Activated CD4-positive, alpha-beta T cell treated with anti-CD3 and anti-CD28 coated beads for 1 hour (primary cell): ENCODE measurements around the gene MICAL1.

ENCODE experiments used
- DNase-seq: peaks from one replicate; pipeline ENCODE4 v3.0.0-alpha.2; 2020

Gene MICAL1

DNA sequence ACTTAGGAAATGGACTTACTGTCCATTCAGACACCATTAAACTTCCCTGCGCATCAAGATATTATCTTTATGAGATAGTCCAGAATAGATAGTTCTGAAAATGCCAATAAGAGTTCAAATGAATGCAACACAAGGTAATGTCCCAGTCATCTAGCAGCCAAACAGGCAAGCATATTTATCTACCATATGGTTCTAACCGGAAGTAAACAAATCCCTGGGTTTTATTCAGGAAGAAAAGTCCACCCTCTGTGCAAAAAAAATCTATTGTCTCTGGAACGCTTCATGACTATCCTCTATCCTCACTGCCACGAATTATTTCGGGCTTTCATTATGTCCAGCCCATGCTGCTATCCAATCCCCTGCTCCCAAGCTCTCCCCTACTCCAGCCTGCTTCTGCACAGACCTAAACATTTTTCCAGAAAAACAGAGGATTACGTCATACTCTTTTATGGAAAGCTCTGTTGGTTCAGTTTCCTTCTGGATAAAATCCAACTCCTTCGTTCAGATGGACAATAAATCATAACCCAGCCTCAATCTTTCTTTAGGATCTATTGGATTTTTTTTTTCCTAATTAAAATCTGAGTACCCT lies 26.6 kb downstream of the MICAL1 start:
- no peak for DNase-seq

DNA sequence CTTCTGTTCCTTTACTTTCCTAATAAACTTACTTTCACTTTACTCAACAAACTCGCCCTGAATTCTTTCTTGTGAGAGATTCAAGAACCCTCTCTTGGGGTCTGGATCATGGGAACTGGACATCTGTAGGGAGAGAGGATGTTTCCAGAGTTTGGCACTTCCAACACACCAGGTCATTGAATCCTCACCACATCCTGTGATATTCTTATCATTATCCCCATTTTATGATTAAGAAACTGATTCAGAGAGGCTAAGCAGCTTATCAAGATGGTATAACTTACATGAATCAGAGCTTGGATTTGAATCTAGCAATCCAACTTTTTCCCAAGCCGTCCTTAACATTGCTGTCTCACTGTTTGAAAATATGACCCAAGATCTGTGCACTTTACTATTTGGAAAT lies 30.6 kb downstream of the MICAL1 start:
- DNase-seq: no peak

DNA sequence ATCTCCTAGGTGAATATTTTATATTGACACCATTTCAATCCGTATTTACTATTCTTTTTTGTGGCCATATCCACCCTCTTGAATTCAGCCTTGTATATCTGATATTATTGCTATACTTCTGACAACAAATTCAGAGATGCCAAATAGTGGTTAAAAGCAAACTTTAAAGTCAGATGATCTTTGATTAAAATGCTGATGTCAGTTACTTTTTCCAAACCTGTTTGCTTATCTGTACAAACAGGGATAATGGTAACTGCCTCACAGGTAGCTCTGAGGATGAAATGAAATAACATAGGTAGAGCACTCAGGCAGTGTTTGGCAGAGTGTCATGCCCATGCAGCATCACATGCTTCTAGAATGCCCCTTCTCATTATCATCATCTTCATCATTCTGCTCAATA lies 34.4 kb downstream of the MICAL1 start:
- DNase-seq: no peak

DNA sequence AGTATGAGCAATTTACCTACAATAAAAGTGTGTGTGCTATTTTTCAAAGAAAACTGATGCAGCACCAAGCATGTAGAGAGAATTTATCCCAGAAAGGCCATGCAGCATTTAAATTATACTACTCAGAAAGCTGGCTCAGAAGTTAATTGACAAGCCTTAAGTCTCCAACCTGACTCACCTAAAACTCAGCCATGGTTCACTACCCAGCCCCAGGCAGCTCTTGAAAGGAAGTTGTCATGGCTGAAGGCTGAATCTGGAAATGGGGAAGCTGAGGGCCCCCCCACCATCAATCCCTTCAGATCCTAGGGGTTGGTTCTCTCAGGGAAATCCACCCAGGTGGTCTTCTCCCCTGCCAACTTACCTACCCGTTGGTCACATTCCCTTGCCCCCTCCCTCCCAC lies 34.8 kb downstream of the MICAL1 start:
- no peak for DNase-seq

DNA sequence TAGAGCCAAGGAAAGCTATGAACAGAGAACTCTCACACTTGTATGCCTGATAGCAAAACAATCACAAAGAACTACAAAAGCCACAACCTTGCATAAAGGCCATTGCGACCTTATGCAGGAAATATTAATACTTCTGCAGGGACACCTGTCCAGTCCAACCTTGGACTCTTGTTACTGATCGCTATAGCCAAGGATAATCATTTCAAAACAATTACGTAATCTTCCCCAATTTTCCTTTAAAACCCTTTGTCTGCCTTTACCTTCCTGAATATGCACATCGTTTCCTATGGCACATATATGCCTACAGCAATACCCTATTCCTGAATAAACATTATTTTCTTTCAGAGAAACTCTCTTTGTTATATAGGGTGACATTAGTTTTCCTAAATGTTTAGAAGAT lies 37.9 kb downstream of the MICAL1 start:
- no peak for DNase-seq

DNA sequence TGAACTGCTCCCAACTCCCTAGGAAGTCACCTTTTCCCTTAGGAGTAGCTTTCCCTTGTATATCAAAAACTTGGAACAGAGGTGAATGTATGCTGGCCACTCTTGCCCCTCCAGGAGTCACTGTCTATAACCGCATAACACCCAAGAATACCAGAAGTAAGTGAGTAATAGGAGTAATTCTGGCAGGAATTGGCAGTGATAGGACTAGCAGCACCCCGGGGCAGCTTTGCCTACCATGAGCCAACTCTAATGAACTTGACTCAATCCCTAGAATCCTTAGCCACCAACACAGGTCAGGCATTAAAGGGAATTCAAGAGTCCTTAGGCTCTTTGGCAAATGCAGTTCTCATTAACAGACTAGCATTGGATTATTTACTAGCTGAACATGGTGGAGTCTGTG lies 44.5 kb downstream of the MICAL1 start:
- no peak for DNase-seq

DNA sequence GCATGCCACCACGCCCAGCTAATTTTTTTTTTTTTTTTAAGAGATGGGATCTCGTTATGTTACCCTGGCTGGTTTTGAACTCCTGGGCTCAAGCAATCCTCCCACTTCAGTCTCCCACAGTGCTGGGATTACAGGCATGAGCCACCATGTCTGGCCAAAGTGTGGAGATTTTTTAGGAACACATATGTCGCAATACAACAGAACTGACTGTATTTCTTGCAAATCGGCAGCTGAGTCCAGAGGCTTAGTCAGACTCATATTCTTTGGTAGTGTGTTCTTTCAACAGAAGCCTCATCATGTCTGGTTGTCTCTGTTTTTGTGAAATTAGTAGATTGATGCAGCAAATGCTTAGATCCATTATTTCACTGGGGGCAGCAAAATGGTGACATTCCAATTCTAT lies 49.4 kb downstream of the MICAL1 start:
- DNase-seq: no peak

DNA sequence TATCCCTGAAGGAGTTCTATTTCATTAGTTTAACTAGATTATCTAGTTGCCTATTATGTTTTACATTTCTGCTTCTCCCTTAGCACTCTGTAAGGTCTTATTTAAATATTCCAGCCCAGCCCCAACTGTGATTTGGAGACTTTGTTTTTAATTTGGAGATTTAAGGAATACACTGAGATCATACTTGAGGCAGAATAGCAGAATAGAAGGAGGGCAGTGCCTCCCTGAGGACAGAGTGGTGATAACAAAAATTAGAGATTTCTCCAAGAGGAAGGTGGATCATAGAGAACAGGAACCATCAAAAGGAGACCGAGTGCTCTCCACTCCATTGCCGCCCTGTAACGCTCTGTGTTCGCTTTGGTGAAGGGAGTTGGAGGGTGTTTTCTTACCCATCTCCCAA lies 58.6 kb downstream of the MICAL1 start:
- DNase-seq: no peak

DNA sequence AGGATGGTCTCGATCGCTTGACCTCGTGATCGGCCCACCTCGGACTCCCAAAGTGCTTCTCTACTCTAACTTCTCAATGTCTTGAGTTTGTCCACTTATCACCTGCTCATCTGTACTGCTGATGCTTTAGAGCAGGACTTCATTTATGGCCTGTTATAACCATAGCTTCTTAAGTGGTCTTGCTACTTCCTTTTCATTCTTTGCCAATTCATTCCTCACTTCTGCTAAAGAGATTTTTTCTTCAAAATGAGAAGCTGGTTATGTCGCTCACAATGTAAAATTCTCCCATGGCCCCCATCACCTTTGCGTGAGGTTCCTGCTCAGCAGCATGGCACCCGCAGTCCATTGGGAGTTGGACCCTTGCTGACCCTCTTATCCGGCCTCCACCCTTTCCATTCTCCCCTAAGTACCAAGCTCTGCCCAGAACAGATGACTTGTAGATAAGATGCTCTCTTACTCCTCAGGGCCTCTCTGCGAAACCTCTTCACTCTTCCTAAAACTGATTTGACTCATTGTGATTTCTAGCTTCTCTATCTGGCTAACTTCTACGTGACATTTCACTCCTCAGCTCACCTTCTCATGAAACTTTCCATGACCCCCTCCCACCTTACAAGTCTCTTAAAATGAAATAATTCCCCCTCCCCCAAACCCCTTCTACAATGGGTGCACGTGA lies 59.4 kb downstream of the MICAL1 start:
- no peak for DNase-seq
